KMS-11 (cell line): ENCODE data around the gene HPCAL1.

ENCODE experiments used
- H2AFZ ChIP-seq: fragments of 200-600 bp; sonication (generic); 2 replicates; pipeline ENCODE4 v1.6.1; 2016; ENCODE audit warnings: antibody characterized with exemption, mixed run types, low read depth
- H3K27ac ChIP-seq: fragments of 200-600 bp; sonication (generic); 2 replicates; pipeline ENCODE4 v1.6.1; 2016; ENCODE audit warnings: mild to moderate bottlenecking, mixed run types
- H3K27me3 ChIP-seq: fragments of 200-600 bp; sonication (generic); 2 replicates; pipeline ENCODE4 v1.6.1; 2017; ENCODE audit warnings: mild to moderate bottlenecking, low read depth, mixed run types, moderate library complexity; ENCODE audit not compliant: insufficient read depth
- H3K36me3 ChIP-seq: fragments of 200-600 bp; sonication (generic); 2 replicates; pipeline ENCODE4 v1.6.1; 2017; ENCODE audit warnings: mild to moderate bottlenecking, mixed run types; ENCODE audit not compliant: insufficient read depth
- H3K4me1 ChIP-seq: fragments of 200-600 bp; sonication (generic); 2 replicates; pipeline ENCODE4 v1.6.1; 2016; ENCODE audit warnings: mild to moderate bottlenecking, low read depth, mixed run types; ENCODE audit not compliant: poor library complexity, severe bottlenecking
- H3K4me2 ChIP-seq: fragments of 200-600 bp; sonication (generic); 2 replicates; pipeline ENCODE4 v1.7.0; 2016; ENCODE audit warnings: mild to moderate bottlenecking, mixed run types
- H3K4me3 ChIP-seq: fragments of 200-600 bp; sonication (generic); IDR thresholded peaks from 2 replicates; pipeline ENCODE4 v1.6.1; 2017; ENCODE audit warnings: low read depth, low read length, mixed read lengths; ENCODE audit not compliant: insufficient read depth
- H3K79me2 ChIP-seq: fragments of 200-600 bp; sonication (generic); 2 replicates; pipeline ENCODE4 v1.6.1; 2016; ENCODE audit warnings: low read depth, mixed run types; ENCODE audit not compliant: insufficient read depth
- H3K9ac ChIP-seq: fragments of 200-600 bp; sonication (generic); 2 replicates; pipeline ENCODE4 v1.6.1; 2016; ENCODE audit warnings: mild to moderate bottlenecking, mixed run types
- H4K20me1 ChIP-seq: fragments of 200-600 bp; sonication (generic); 2 replicates; pipeline ENCODE4 v1.6.1; 2016; ENCODE audit warnings: mild to moderate bottlenecking, mixed run types; ENCODE audit not compliant: insufficient read depth
- CTCF ChIP-seq: fragments of 200-600 bp; sonication (generic); conservative IDR thresholded peaks from 2 replicates; pipeline ENCODE4 v1.6.1; 2017; ENCODE audit warnings: low read depth, mild to moderate bottlenecking, antibody characterized with exemption, low read length, moderate library complexity, mixed read lengths

The HPCAL1 gene

DNA sequence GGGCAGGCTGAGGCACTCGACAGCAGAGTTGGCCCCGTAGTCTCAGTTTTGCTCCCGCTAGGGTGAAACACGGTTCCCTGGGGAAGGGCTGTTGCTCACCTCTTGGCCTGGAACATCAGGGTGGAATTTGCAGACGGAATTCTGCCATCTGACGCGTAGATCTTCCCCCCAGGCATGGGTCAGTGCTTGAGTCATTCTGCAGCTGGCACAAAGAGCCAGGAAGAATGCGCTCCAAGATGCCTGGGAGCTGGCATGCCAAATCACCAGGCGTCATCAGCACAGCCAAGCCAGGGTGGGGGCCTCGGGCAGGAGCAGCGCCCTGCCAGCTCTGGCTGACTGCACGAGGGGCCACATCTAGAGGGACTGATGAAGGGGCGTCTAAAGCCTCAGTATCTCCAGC, 102.7 kb downstream of the HPCAL1 start:
- H3K9ac ChIP-seq = no peak overlapping the region
- H2AFZ ChIP-seq = no peak overlapping the region
- no peak overlapping the region for H3K4me3 ChIP-seq
- no peaks in the 10 kb centered on the region for H3K27me3 ChIP-seq
- no peaks in the 10 kb centered on the region for H3K36me3 ChIP-seq
- no peak overlapping the region for H3K4me2 ChIP-seq
- no peaks in the 10 kb centered on the region for H3K79me2 ChIP-seq
- H3K4me1 ChIP-seq = peaks cover 37% of the 10 kb centered on the region
- H4K20me1 ChIP-seq = no peaks in the 10 kb centered on the region
- no peak overlapping the region for H3K27ac ChIP-seq
- TF ChIP-seq CTCF = no peak

DNA sequence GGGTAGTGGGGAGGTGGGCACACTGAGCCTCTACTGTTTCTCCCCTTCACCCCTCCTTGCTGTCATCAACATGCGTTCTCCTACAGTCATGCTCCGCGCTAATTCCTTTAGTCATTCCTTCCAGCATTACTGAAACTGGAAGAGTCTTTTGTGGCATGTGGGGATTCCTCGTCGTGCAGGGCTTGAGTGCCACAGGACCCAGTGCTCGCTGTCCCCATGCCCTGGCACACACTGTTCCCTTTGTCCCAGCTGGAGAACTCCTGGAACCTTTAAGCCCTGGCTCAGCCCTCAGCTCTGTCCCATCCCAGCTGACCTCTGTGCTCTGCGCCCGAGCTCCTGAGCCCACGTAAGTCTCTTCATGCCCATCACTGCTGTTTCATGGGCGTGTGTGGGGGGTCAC, 103.3 kb downstream of the HPCAL1 start:
- Histone ChIP-seq H3K27me3 (no peaks in the 10 kb centered on the region), H3K4me2 (no peak overlapping the region), H3K79me2 (no peaks in the 10 kb centered on the region), H3K36me3 (no peaks in the 10 kb centered on the region), H2AFZ (no peak overlapping the region), H3K9ac (no peak overlapping the region), H3K27ac (no peak overlapping the region), H4K20me1 (no peaks in the 10 kb centered on the region), H3K4me3 (no peak overlapping the region), H3K4me1 (peaks cover 35% of the 10 kb centered on the region)
- TF ChIP-seq CTCF = no peak

- no peaks in the 10 kb centered on the region for H4K20me1 ChIP-seq
- H2AFZ ChIP-seq = no peak overlapping the region
- H3K36me3 ChIP-seq = no peaks in the 10 kb centered on the region
- H3K79me2 ChIP-seq = no peaks in the 10 kb centered on the region
- no peak overlapping the region for H3K9ac ChIP-seq
- peaks cover 33% of the 10 kb centered on the region for H3K4me1 ChIP-seq
- no peaks in the 10 kb centered on the region for H3K27me3 ChIP-seq
- H3K4me3 ChIP-seq = no peak overlapping the region
- H3K27ac ChIP-seq = no peak overlapping the region
- no peak overlapping the region for H3K4me2 ChIP-seq
- TF ChIP-seq CTCF = no peak
These were observed 103.9 kb downstream of the HPCAL1 start for GRCh38 chr2:10406491-10407188.

- Histone ChIP-seq H3K27ac (no peak overlapping the region), H3K9ac (no peak overlapping the region), H3K4me2 (peak overlapping the region; percentile 95; the same call in 1 of the 2 replicates), H3K36me3 (no peaks in the 10 kb centered on the region), H2AFZ (no peak overlapping the region), H4K20me1 (no peaks in the 10 kb centered on the region), H3K27me3 (no peaks in the 10 kb centered on the region), H3K79me2 (no peaks in the 10 kb centered on the region), H3K4me1 (peaks cover 33% of the 10 kb centered on the region), H3K4me3 (no peak overlapping the region)
- TF ChIP-seq CTCF = no peak
These were observed 104.7 kb downstream of the HPCAL1 start for GRCh38 chr2:10407432-10407831.
